ENCODE data around the gene SPO11. TPM values are rescaled to one million over a fixed set of nuclear protein-coding genes. Genes with fewer than 3 reads are reported as not detected.

Gene SPO11
- total and polyA plus RNA-seq, 2 of the 13 experiments (the other 11 are each of a cell fraction or from before 2014, with no cell fraction given), result not detected

DNA sequence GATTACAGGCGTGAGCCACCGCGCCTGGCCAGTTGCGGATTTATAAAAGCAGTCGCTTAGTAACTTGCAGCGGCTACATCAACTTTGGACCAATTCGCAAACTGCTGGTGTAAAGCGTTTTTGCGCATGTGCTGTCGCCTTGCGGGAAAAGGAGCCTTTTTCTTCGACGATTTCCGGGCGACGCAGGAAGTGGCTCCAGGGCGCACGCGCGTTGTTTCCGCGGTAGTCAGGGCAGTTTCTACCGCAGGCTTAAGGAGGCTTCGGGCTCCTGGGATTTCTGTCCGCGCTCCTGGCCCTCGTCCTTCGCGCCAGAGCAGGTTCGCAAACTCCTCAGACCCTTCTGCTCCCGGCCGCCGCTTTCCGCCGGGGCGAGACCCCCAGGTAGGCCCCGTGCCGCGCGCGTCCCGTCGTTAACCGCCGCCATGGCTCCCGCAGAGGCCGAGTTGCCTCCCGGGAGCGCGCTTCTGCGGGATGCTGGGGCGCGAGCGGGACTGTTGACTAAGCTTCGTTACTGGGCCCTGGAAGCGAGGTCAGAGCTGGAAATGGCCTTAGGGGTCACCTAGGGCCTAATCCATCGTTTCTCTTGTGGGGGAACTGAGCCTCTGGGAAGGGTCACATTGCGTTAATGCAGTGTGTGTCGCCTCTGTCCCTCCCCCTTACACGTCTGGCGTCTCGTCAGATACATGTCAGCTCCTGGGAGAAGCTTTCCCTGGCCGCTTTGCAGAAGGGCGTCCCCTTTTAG is 21.6 kb downstream of the SPO11 start, which contains the start of gene RAE1 (continued):
- TF ChIP-seq GATAD2A (CRISPR knock-in tag; IDR thresholded peaks at IDR 0.05) (peak; percentile 22), CHD2 (IDR thresholded peaks at IDR 0.05; ENCODE audit: low read depth, low read length) (no peak), ZNF143 (CRISPR knock-in tag; IDR thresholded peaks at IDR 0.05) (peak; percentile 10; the same call in 1 of the 2 replicates), SNAI1 (CRISPR knock-in tag; IDR thresholded peaks at IDR 0.05; ENCODE audit: borderline replicate concordance) (peak; percentile 96), ZNF224 (CRISPR knock-in tag; IDR thresholded peaks at IDR 0.05) (no peak), HOXD1 (CRISPR knock-in tag; IDR thresholded peaks at IDR 0.05) (no peak; the same call in 1 of the 2 replicates), YY1 (IDR thresholded peaks at IDR 0.05; ENCODE audit: insufficient read depth, insufficient replicate concordance, low read depth, low read length) (peak; percentile 93), MED1 (CRISPR knock-in tag; IDR thresholded peaks at IDR 0.05) (peak; percentile 8; the same call in 1 of the 2 replicates), FOSL1 (CRISPR knock-in tag; IDR thresholded peaks at IDR 0.05; ENCODE audit: borderline replicate concordance) (no peak), ERF (CRISPR knock-in tag; IDR thresholded peaks at IDR 0.05) (peak; percentile 88; the same call in 1 of the 2 replicates), KLF6 (CRISPR knock-in tag; IDR thresholded peaks at IDR 0.05) (0 out of 2 replicates have a peak, but pooled peaks have one; percentile 79), ZNF772 (CRISPR knock-in tag; IDR thresholded peaks at IDR 0.05) (peak; percentile 97), SOX6 (IDR thresholded peaks at IDR 0.05) (no peak), SOX6 (CRISPR knock-in tag; IDR thresholded peaks at IDR 0.05) (peak; percentile 54), KLF13 (CRISPR knock-in tag; IDR thresholded peaks at IDR 0.05) (no peak), GZF1 (CRISPR knock-in tag; IDR thresholded peaks at IDR 0.05) (no peak)
- TF ChIP-seq, protein P1, sequence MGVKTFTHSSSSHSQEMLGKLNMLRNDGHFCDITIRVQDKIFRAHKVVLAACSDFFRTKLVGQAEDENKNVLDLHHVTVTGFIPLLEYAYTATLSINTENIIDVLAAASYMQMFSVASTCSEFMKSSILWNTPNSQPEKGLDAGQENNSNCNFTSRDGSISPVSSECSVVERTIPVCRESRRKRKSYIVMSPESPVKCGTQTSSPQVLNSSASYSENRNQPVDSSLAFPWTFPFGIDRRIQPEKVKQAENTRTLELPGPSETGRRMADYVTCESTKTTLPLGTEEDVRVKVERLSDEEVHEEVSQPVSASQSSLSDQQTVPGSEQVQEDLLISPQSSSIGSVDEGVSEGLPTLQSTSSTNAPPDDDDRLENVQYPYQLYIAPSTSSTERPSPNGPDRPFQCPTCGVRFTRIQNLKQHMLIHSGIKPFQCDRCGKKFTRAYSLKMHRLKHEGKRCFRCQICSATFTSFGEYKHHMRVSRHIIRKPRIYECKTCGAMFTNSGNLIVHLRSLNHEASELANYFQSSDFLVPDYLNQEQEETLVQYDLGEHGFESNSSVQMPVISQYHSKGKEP (CRISPR knock-in tag; IDR thresholded peaks at IDR 0.05), result peak; percentile 76; the same call in 1 of the 2 replicates
- TF ChIP-seq, protein P2, sequence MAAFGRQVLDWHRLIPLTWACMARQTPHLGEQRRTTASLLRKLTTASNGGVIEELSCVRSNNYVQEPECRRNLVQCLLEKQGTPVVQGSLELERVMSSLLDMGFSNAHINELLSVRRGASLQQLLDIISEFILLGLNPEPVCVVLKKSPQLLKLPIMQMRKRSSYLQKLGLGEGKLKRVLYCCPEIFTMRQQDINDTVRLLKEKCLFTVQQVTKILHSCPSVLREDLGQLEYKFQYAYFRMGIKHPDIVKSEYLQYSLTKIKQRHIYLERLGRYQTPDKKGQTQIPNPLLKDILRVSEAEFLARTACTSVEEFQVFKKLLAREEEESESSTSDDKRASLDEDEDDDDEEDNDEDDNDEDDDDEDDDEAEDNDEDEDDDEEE (CRISPR knock-in tag; IDR thresholded peaks at IDR 0.05), result peak; percentile 92
- TF ChIP-seq, protein P3, sequence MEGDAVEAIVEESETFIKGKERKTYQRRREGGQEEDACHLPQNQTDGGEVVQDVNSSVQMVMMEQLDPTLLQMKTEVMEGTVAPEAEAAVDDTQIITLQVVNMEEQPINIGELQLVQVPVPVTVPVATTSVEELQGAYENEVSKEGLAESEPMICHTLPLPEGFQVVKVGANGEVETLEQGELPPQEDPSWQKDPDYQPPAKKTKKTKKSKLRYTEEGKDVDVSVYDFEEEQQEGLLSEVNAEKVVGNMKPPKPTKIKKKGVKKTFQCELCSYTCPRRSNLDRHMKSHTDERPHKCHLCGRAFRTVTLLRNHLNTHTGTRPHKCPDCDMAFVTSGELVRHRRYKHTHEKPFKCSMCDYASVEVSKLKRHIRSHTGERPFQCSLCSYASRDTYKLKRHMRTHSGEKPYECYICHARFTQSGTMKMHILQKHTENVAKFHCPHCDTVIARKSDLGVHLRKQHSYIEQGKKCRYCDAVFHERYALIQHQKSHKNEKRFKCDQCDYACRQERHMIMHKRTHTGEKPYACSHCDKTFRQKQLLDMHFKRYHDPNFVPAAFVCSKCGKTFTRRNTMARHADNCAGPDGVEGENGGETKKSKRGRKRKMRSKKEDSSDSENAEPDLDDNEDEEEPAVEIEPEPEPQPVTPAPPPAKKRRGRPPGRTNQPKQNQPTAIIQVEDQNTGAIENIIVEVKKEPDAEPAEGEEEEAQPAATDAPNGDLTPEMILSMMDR (CRISPR knock-in tag; IDR thresholded peaks at IDR 0.05), result no peak
- TF ChIP-seq, protein P4, sequence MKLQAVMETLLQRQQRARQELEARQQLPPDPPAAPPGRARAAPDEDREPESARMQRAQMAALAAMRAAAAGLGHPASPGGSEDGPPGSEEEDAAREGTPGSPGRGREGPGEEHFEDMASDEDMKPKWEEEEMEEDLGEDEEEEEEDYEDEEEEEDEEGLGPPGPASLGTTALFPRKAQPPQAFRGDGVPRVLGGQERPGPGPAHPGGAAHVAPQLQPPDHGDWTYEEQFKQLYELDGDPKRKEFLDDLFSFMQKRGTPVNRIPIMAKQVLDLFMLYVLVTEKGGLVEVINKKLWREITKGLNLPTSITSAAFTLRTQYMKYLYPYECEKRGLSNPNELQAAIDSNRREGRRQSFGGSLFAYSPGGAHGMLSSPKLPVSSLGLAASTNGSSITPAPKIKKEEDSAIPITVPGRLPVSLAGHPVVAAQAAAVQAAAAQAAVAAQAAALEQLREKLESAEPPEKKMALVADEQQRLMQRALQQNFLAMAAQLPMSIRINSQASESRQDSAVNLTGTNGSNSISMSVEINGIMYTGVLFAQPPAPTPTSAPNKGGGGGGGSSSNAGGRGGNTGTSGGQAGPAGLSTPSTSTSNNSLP (IDR thresholded peaks at IDR 0.05; ENCODE audit: low read depth, low read length), result 0 out of 2 replicates have a peak, but pooled peaks have one; percentile 40
- TF ChIP-seq, protein P5, sequence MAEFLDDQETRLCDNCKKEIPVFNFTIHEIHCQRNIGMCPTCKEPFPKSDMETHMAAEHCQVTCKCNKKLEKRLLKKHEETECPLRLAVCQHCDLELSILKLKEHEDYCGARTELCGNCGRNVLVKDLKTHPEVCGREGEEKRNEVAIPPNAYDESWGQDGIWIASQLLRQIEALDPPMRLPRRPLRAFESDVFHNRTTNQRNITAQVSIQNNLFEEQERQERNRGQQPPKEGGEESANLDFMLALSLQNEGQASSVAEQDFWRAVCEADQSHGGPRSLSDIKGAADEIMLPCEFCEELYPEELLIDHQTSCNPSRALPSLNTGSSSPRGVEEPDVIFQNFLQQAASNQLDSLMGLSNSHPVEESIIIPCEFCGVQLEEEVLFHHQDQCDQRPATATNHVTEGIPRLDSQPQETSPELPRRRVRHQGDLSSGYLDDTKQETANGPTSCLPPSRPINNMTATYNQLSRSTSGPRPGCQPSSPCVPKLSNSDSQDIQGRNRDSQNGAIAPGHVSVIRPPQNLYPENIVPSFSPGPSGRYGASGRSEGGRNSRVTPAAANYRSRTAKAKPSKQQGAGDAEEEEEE (CRISPR knock-in tag; IDR thresholded peaks at IDR 0.05; ENCODE audit: borderline replicate concordance), result no peak
